ENCODE results near the gene FPR1. TPM values are rescaled to one million over a fixed set of nuclear protein-coding genes. Genes with fewer than 3 reads are reported as not detected.

Gene FPR1
- total RNA-seq, 1 donor from 2014 or later = not detected

GRCh38 chr19:51715850-51716249, 35.8 kb downstream of the FPR1 start:
- peaks cover 3% of the 10 kb centered on the region for H4K20me1 ChIP-seq (ENCODE audit: insufficient read depth, low read length)
- no peak overlapping the region for H3K4me2 ChIP-seq (ENCODE audit: low read length)
- no peaks in the 10 kb centered on the region for H3K36me3 ChIP-seq (ENCODE audit: insufficient read depth, low read length)
- H3K27me3 ChIP-seq (ENCODE audit: insufficient read depth, low read length) = peaks cover 5% of the 10 kb centered on the region
- H3K79me2 ChIP-seq (ENCODE audit: insufficient read depth, low read length) = no peaks in the 10 kb centered on the region
- no peak for DNase-seq (ENCODE audit: low read depth)
- H3K27ac ChIP-seq (ENCODE audit: low read depth, low read length) = no peak overlapping the region
- Mint-ChIP-seq H3K27me3 (ENCODE audit: low read depth, unreplicated experiment) (peaks cover 49% of the 10 kb centered on the region), H3K4me1 (ENCODE audit: low read depth, unreplicated experiment) (peaks cover 2% of the 10 kb centered on the region), H3K27ac (ENCODE audit: unreplicated experiment) (no peak overlapping the region), H3K36me3 (ENCODE audit: low read depth, unreplicated experiment) (peaks cover 5% of the 10 kb centered on the region), H3K4me3 (ENCODE audit: unreplicated experiment) (no peak overlapping the region), H3K9me3 (ENCODE audit: unreplicated experiment) (peaks cover 4% of the 10 kb centered on the region)
- TF ChIP-seq, protein P1, sequence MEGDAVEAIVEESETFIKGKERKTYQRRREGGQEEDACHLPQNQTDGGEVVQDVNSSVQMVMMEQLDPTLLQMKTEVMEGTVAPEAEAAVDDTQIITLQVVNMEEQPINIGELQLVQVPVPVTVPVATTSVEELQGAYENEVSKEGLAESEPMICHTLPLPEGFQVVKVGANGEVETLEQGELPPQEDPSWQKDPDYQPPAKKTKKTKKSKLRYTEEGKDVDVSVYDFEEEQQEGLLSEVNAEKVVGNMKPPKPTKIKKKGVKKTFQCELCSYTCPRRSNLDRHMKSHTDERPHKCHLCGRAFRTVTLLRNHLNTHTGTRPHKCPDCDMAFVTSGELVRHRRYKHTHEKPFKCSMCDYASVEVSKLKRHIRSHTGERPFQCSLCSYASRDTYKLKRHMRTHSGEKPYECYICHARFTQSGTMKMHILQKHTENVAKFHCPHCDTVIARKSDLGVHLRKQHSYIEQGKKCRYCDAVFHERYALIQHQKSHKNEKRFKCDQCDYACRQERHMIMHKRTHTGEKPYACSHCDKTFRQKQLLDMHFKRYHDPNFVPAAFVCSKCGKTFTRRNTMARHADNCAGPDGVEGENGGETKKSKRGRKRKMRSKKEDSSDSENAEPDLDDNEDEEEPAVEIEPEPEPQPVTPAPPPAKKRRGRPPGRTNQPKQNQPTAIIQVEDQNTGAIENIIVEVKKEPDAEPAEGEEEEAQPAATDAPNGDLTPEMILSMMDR (IDR thresholded peaks at IDR 0.05; ENCODE audit: insufficient read depth, low read depth, low read length) = no peak
- TF ChIP-seq EZH2 (IDR thresholded peaks at IDR 0.05; ENCODE audit: insufficient read depth, low read length) = no peak
- no peak for FAIRE-seq
- peaks cover 2% of the 10 kb centered on the region for H3K9me3 ChIP-seq (ENCODE audit: insufficient read depth, low read depth, low read length)
- no peak overlapping the region for H2AFZ ChIP-seq (ENCODE audit: low read depth, low read length)
- H3K9ac ChIP-seq (ENCODE audit: low read length) = no peak overlapping the region
- no peak overlapping the region for H3K4me3 ChIP-seq (ENCODE audit: insufficient read depth, low read depth, low read length)
- no peaks in the 10 kb centered on the region for H3K4me1 ChIP-seq (ENCODE audit: insufficient read depth, low read length)

- peaks cover 40% of the 10 kb centered on the region for H3K27me3 Mint-ChIP-seq (ENCODE audit: low read depth, unreplicated experiment)
- no peak overlapping the region for H3K27ac Mint-ChIP-seq (ENCODE audit: unreplicated experiment)
Measured at GRCh38 chr19:51714848-51715247, 36.8 kb downstream of the FPR1 start.

More at GRCh38 chr19:51714848-51715247, 36.8 kb downstream of the FPR1 start:
- Histone ChIP-seq H3K4me2 (ENCODE audit: low read length) (no peak overlapping the region), H3K27ac (ENCODE audit: low read depth, low read length) (no peak overlapping the region), H4K20me1 (ENCODE audit: insufficient read depth, low read length) (peaks cover 7% of the 10 kb centered on the region), H2AFZ (ENCODE audit: low read depth, low read length) (no peak overlapping the region), H3K4me1 (ENCODE audit: insufficient read depth, low read length) (no peaks in the 10 kb centered on the region), H3K9ac (ENCODE audit: low read length) (no peak overlapping the region), H3K79me2 (ENCODE audit: insufficient read depth, low read length) (no peaks in the 10 kb centered on the region), H3K27me3 (ENCODE audit: insufficient read depth, low read length) (peaks cover 5% of the 10 kb centered on the region), H3K36me3 (ENCODE audit: insufficient read depth, low read length) (no peaks in the 10 kb centered on the region), H3K4me3 (ENCODE audit: insufficient read depth, low read depth, low read length) (no peak overlapping the region), H3K9me3 (ENCODE audit: insufficient read depth, low read depth, low read length) (peaks cover 2% of the 10 kb centered on the region)
- DNase-seq (ENCODE audit: low read depth) (no peak), FAIRE-seq (no peak)
- Mint-ChIP-seq H3K36me3 (ENCODE audit: low read depth, unreplicated experiment) (peaks cover 5% of the 10 kb centered on the region), H3K4me3 (ENCODE audit: unreplicated experiment) (no peak overlapping the region), H3K4me1 (ENCODE audit: low read depth, unreplicated experiment) (peaks cover 7% of the 10 kb centered on the region), H3K9me3 (ENCODE audit: unreplicated experiment) (peaks cover 4% of the 10 kb centered on the region)
- TF ChIP-seq EZH2 (IDR thresholded peaks at IDR 0.05; ENCODE audit: insufficient read depth, low read length) = no peak
- TF ChIP-seq, protein P1 (IDR thresholded peaks at IDR 0.05; ENCODE audit: insufficient read depth, low read depth, low read length) = no peak
